Measurements from ENCODE around the gene RPL3. TPM values are rescaled to one million over a fixed set of nuclear protein-coding genes. Genes with fewer than 3 reads are reported as not detected.
"Not testable (repeated sequence)": the region's sequence is repeated elsewhere in the genome, so short reads cannot be mapped to it uniquely, and the experiment has no call there.

RPL3 gene
- total RNA-seq, 1 experiment from 2014 or later: 1,699 TPM

DNA sequence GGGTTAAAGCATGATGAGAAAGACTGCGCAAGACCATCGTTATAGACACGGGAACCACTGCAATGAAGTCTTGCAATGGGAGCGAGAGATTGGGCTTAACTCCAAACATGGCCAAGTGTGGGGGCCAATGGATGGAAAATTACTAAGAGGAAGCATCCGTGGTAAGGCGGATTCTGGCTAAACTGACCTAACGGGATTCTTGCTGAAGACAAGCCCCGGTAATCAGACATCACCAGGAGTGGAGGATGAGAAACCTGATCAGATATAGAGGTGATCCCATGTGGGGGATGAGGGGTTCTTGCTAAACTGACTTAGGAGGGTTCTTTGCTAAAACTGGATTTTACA, 24.6 kb upstream of the RPL3 start:
- intact Hi-C loops (cut with micrococcal nuclease; ENCODE audit: unreplicated experiment): no loop called here
- H3K36me3 ChIP-seq (ENCODE audit: low read depth): no peaks in the 10 kb centered on the region
- no peaks in the 10 kb centered on the region for H3K9me2 ChIP-seq (ENCODE audit: insufficient read depth)
- no peaks in the 10 kb centered on the region for H4K20me1 ChIP-seq (ENCODE audit: insufficient read depth)
- peaks cover 17% of the 10 kb centered on the region for H3F3A ChIP-seq (ENCODE audit: insufficient read depth, low read depth)
- H2AFZ ChIP-seq: no peak overlapping the region
- H3K4me1 ChIP-seq (replicated peaks; ENCODE audit: insufficient read depth): peaks cover 16% of the 10 kb centered on the region
- CTCF ChIA-PET: interaction anchor here (0.6 to 1.0 kb wide), 4 partner anchors 10 to 185 kb away, joined by 3 to 14 read pairs (median 5); no protein-coding TSS in a partner anchor
- peak overlapping the region; percentile 41 for H3K4me2 ChIP-seq
- H3K9me3 ChIP-seq (ENCODE audit: insufficient read depth, low read depth): no peaks in the 10 kb centered on the region
- BruUV-seq (replicated peaks): no TSS peak
- H3K79me2 ChIP-seq (ENCODE audit: low read depth): no peaks in the 10 kb centered on the region
- POLR2A ChIA-PET (ENCODE audit: unreplicated experiment): interaction anchor here (0.6 to 0.8 kb wide), 3 partner anchors 24 to 696 kb away, joined by 4 to 7 read pairs (median 5); partner anchors contain the start of gene RPL3
- no peak overlapping the region for H3K27ac ChIP-seq
- TF ChIP-seq, protein P1, sequence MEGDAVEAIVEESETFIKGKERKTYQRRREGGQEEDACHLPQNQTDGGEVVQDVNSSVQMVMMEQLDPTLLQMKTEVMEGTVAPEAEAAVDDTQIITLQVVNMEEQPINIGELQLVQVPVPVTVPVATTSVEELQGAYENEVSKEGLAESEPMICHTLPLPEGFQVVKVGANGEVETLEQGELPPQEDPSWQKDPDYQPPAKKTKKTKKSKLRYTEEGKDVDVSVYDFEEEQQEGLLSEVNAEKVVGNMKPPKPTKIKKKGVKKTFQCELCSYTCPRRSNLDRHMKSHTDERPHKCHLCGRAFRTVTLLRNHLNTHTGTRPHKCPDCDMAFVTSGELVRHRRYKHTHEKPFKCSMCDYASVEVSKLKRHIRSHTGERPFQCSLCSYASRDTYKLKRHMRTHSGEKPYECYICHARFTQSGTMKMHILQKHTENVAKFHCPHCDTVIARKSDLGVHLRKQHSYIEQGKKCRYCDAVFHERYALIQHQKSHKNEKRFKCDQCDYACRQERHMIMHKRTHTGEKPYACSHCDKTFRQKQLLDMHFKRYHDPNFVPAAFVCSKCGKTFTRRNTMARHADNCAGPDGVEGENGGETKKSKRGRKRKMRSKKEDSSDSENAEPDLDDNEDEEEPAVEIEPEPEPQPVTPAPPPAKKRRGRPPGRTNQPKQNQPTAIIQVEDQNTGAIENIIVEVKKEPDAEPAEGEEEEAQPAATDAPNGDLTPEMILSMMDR (conservative IDR thresholded peaks at IDR 0.05): no peak
- H3K4me3 ChIP-seq: no peak overlapping the region
- no peaks in the 10 kb centered on the region for H3K27me3 ChIP-seq (ENCODE audit: insufficient read depth, low read depth)
- peak; percentile 18 to 47 for DNase-seq

DNA sequence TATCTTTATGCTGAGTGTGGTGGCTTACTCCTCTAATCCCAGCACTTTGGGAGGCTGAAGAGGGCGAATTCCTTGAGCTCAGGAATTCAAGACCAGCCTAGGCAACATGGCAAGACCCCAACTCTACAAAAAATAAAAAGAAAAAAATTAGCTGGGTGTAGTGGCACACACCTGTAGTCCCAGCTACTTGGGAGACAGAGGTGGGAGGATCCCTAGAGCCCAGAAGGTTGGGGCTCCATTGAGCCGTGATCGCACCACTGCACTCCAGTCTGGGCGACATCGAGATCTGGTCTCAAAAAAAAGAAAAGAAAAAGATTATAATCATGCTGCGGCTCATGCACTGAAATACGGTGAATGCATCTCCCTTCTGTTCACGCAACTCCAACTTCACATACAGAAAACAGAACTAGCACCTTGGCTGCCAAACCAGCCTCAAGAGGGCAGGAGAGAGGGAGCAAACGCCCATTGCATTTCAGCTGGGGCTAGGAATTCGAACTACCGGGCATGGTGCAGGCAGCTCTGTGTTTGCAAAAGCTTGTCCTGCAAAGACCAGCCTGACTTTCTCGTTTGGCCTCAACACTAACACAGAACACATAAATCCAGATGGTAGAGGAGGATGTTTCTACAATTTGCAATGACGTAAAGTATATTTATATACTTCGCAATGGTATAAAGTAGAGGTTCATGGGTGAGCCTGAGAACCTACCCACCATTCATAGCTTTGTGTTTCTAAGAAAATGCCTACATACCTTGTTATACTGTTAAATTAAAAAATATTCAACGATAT, 24.0 kb upstream of the RPL3 start:
- no peak for TF ChIP-seq EZH2 (IDR thresholded peaks at IDR 0.05; ENCODE audit: low read depth)
- TF ChIP-seq, protein P1 (conservative IDR thresholded peaks at IDR 0.05): peak; percentile 83
- Histone ChIP-seq H3K9me3 (ENCODE audit: insufficient read depth, low read depth) (no peaks in the 10 kb centered on the region), H3K36me3 (ENCODE audit: low read depth) (no peaks in the 10 kb centered on the region), H3K4me2 (peak overlapping the region; percentile 41), H3K27ac (no peak overlapping the region), H3K4me1 (replicated peaks; ENCODE audit: insufficient read depth) (peaks cover 16% of the 10 kb centered on the region), H3K79me2 (ENCODE audit: low read depth) (no peaks in the 10 kb centered on the region), H4K20me1 (ENCODE audit: insufficient read depth) (no peaks in the 10 kb centered on the region), H3K4me3 (no peak overlapping the region), H3K9me2 (ENCODE audit: insufficient read depth) (no peaks in the 10 kb centered on the region), H3F3A (ENCODE audit: insufficient read depth, low read depth) (peaks cover 11% of the 10 kb centered on the region), H2AFZ (no peak overlapping the region), H3K27me3 (ENCODE audit: insufficient read depth, low read depth) (no peaks in the 10 kb centered on the region)
- POLR2A ChIA-PET (ENCODE audit: unreplicated experiment): interaction anchor here (0.6 to 0.8 kb wide), 3 partner anchors 24 to 697 kb away, joined by 4 to 7 read pairs (median 5); partner anchors contain the start of gene RPL3
- intact Hi-C loops (cut with micrococcal nuclease; ENCODE audit: unreplicated experiment): no loop called here
- CTCF ChIA-PET: interaction anchor here (0.6 to 1.0 kb wide), 4 partner anchors 10 to 186 kb away, joined by 3 to 14 read pairs (median 5); no protein-coding TSS in a partner anchor
- peak; percentile 69 to 72 for DNase-seq
- no TSS peak for BruUV-seq (replicated peaks)

- H3K4me3 ChIP-seq: no peak overlapping the region
- H4K20me1 ChIP-seq (ENCODE audit: insufficient read depth): no peaks in the 10 kb centered on the region
- no peak overlapping the region for H2AFZ ChIP-seq
- POLR2A ChIA-PET (ENCODE audit: unreplicated experiment): no interaction called here
- no peak for DNase-seq
- TF ChIP-seq, protein P1 (conservative IDR thresholded peaks at IDR 0.05): no peak
- no peak for TF ChIP-seq EZH2 (IDR thresholded peaks at IDR 0.05; ENCODE audit: low read depth)
- H3K27ac ChIP-seq: no peak overlapping the region
- H3K9me3 ChIP-seq (ENCODE audit: insufficient read depth, low read depth): no peaks in the 10 kb centered on the region
- no TSS peak for BruUV-seq (replicated peaks)
- intact Hi-C loops (cut with micrococcal nuclease; ENCODE audit: unreplicated experiment): no loop called here
- no peaks in the 10 kb centered on the region for H3K9me2 ChIP-seq (ENCODE audit: insufficient read depth)
- no peaks in the 10 kb centered on the region for H3K27me3 ChIP-seq (ENCODE audit: insufficient read depth, low read depth)
- H3K4me1 ChIP-seq (replicated peaks; ENCODE audit: insufficient read depth): peaks cover 16% of the 10 kb centered on the region
- no peaks in the 10 kb centered on the region for H3K36me3 ChIP-seq (ENCODE audit: low read depth)
- H3K4me2 ChIP-seq: no peak overlapping the region
- CTCF ChIA-PET: no interaction called here
- peaks cover 5% of the 10 kb centered on the region for H3F3A ChIP-seq (ENCODE audit: insufficient read depth, low read depth)
- H3K79me2 ChIP-seq (ENCODE audit: low read depth): no peaks in the 10 kb centered on the region
These were observed 21.8 kb upstream of the RPL3 start for GRCh38 chr22:39341179-39341578.

DNA sequence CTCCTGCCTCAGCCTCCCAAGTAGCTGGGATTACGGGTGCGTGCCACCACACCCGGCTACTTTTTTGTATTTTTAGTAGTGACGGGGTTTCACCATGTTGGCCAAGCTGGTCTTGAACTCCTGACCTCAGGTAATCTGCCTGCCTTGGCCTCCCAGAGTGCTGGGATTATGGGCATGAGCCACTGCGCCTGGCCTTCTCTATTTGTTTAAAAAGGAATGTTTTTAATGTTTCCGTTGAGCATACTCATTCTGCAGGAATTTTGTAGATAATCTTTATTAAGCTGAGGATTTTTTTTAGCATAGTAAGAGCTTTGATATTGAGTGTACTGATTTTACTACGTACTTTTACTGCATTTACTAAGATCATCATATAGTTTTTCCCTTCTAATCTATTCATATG, 20.4 kb upstream of the RPL3 start:
- H3K9me2 ChIP-seq (ENCODE audit: insufficient read depth); intact Hi-C loops (cut with micrococcal nuclease; ENCODE audit: unreplicated experiment); H4K20me1 ChIP-seq (ENCODE audit: insufficient read depth); H2AFZ ChIP-seq; BruUV-seq (replicated peaks); H3K79me2 ChIP-seq (ENCODE audit: low read depth); H3K27me3 ChIP-seq (ENCODE audit: insufficient read depth, low read depth); H3K4me3 ChIP-seq; H3K27ac ChIP-seq; H3K4me2 ChIP-seq; H3K36me3 ChIP-seq (ENCODE audit: low read depth); H3F3A ChIP-seq (ENCODE audit: insufficient read depth, low read depth); H3K9me3 ChIP-seq (ENCODE audit: insufficient read depth, low read depth): not testable (repeated sequence)
- H3K4me1 ChIP-seq (replicated peaks; ENCODE audit: insufficient read depth): peaks cover 16% of the 10 kb centered on the region
- ChIA-PET POLR2A (ENCODE audit: unreplicated experiment) (interaction anchor here (0.7 kb wide), 1 partner anchor 23 kb away, joined by 36 read pairs; no protein-coding TSS in a partner anchor), CTCF (interaction anchor here (0.8 kb wide), 1 partner anchor 9 kb away, joined by 5 read pairs; no protein-coding TSS in a partner anchor)
- DNase-seq: peak in 1 of 2 experiments; percentile 61
